Caco-2 (cell line): Measurements from ENCODE around the gene NADK. TPM values are rescaled to one million over a fixed set of nuclear protein-coding genes. Genes with fewer than 3 reads are reported as not detected.
A peak's percentile ranks its signal among the peaks of the same experiment; 100 is the strongest.
"Not testable (repeated sequence)": the region's sequence is repeated elsewhere in the genome, so short reads cannot be mapped to it uniquely, and the experiment has no call there.

Experiments
- BruUV-seq: library from RNA; stranded (reverse); fragments of 400-500 nt; replicated peaks from 2 replicates; lab custom pipeline; 2021; lab: Mats Ljungman, UMichigan
- CTCF ChIA-PET: fragments of 300-600 bp; sonication (Branson Sonifier 250); formaldehyde crosslinking; loops from one replicate; lab custom pipeline; 2022; ENCODE audit warnings: antibody characterized with exemption; lab: Charles Lee
- POLR2A ChIA-PET: fragments of 300-600 bp; sonication (Branson Sonifier 250); formaldehyde crosslinking; loops from one replicate; lab custom pipeline; 2022; ENCODE audit warnings: antibody characterized with exemption; lab: Charles Lee
- DNase-seq, 2 experiments: peaks; one replicate each; pipeline versions ENCODE4 v3.0.0 to v3.0.0-alpha.2; 2020 to 2022
- H3K27me3 ChIP-seq: replicated peaks from 2 replicates; pipeline ENCODE4 v1.6.0; 2011; ENCODE audit warnings: low read length; ENCODE audit not compliant: control insufficient read depth, insufficient read depth
- H3K36me3 ChIP-seq: 2 replicates; pipeline ENCODE4 v1.5.1; 2011; ENCODE audit warnings: low read length; ENCODE audit not compliant: control insufficient read depth, insufficient read depth
- H3K4me1 ChIP-seq: fragments of 250-450 bp; sonication (Bioruptor Pico); 2 replicates; pipeline ENCODE4 v1.5.1; 2020; ENCODE audit warnings: mild to moderate bottlenecking
- H3K4me3 ChIP-seq: 2 replicates; pipeline ENCODE4 v1.5.1; 2011; ENCODE audit warnings: low read depth, mild to moderate bottlenecking, control low read depth, low read length
- H3K9me3 ChIP-seq: fragments of 250-450 bp; sonication (Bioruptor Pico); 2 replicates; pipeline ENCODE4 v1.5.1; 2020; ENCODE audit warnings: mild to moderate bottlenecking, moderate library complexity
- H3K27ac Mint-ChIP-seq: one replicate; pipeline ENCODE4 v1.8.0; 2022; ENCODE audit warnings: mixed read lengths; ENCODE audit not compliant: unreplicated experiment
- H3K27me3 Mint-ChIP-seq: one replicate; pipeline ENCODE4 v1.8.0; 2022; ENCODE audit warnings: mixed read lengths; ENCODE audit not compliant: insufficient read depth, unreplicated experiment
- H3K36me3 Mint-ChIP-seq: one replicate; pipeline ENCODE4 v1.8.0; 2022; ENCODE audit warnings: mild to moderate bottlenecking, mixed read lengths; ENCODE audit not compliant: insufficient read depth, unreplicated experiment
- H3K4me1 Mint-ChIP-seq: one replicate; pipeline ENCODE4 v1.8.0; 2022; ENCODE audit warnings: low read depth, mixed read lengths; ENCODE audit not compliant: unreplicated experiment
- H3K4me3 Mint-ChIP-seq: one replicate; pipeline ENCODE4 v1.8.0; 2022; ENCODE audit warnings: mild to moderate bottlenecking, moderate library complexity, mixed read lengths; ENCODE audit not compliant: unreplicated experiment
- H3K9me3 Mint-ChIP-seq: one replicate; pipeline ENCODE4 v1.8.0; 2022; ENCODE audit warnings: mixed read lengths; ENCODE audit not compliant: unreplicated experiment
- CTCF ChIP-seq, 2 experiments: fragments of 200-600 bp in 1 of 2; IDR thresholded peaks; 1 replicate in 1 of 2; 2 replicates in 1 of 2; pipeline versions ENCODE4 v1.5.1 to v1.8.0; 2011 to 2022; ENCODE audit warnings: antibody characterized with exemption in 1 of 2, control low read depth in 1 of 2, inconsistent platforms in 1 of 2, low read depth in 1 of 2, low read length in 1 of 2, mild to moderate bottlenecking in 1 of 2, moderate library complexity in 1 of 2; ENCODE audit not compliant: insufficient read depth in 1 of 2, severe bottlenecking in 1 of 2, unreplicated experiment in 1 of 2
- intact Hi-C: fragments of 100-400 bp; cut with micrococcal nuclease; formaldehyde crosslinking; loops from one replicate; pipeline ENCODE4 v1.10.0; 2022; ENCODE audit not compliant: unreplicated experiment
- total RNA-seq: library from RNA; stranded (reverse); gene quantifications from 2 replicates; pipeline ENCODE4 v1.2.3, GENCODE V29; 2022

Gene NADK
- total RNA-seq, 1 experiment from 2014 or later: 85.8 TPM

GRCh38 chr1:1748686-1749321 is 29.5 kb downstream of the NADK start:
- no peaks in the 10 kb centered on the region for H3K27me3 Mint-ChIP-seq
- H3K4me3 ChIP-seq: no peak overlapping the region
- BruUV-seq: no TSS peak
- H3K36me3 ChIP-seq: no peaks in the 10 kb centered on the region
- peaks cover 13% of the 10 kb centered on the region for H3K36me3 Mint-ChIP-seq
- no peak overlapping the region for H3K4me3 Mint-ChIP-seq
- CTCF ChIA-PET: no interaction called here
- intact Hi-C loops: no loop called here
- H3K27me3 ChIP-seq: no peaks in the 10 kb centered on the region
- H3K9me3 ChIP-seq: no peaks in the 10 kb centered on the region
- no peaks in the 10 kb centered on the region for H3K4me1 ChIP-seq
- no peaks in the 10 kb centered on the region for H3K4me1 Mint-ChIP-seq
- DNase-seq: no peak
- H3K9me3 Mint-ChIP-seq: no peaks in the 10 kb centered on the region
- no peak overlapping the region for H3K27ac Mint-ChIP-seq
- POLR2A ChIA-PET: no interaction called here
- TF ChIP-seq CTCF (IDR thresholded peaks at IDR 0.05; ENCODE audit: insufficient read depth in 1 of 2, low read depth in 1 of 2, low read length in 1 of 2, severe bottlenecking in 1 of 2, unreplicated experiment in 1 of 2): no peak

DNA sequence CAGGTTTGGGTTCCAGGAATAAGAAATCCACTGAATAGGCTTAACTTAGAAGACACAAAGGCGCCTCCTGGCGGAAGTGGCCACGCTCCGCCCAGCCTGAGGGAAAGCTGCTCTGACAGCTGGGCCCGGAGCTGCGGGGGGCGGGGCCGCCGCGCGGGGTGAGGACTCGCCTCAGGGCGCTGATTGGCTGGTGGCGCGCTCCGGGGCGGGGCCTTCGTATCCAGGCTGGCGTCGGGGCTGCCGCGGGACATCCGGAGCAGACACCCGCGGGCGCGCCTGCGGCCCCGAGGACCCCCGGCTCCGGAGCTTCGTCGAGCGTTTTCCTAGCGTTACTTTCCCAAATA is 31.7 kb downstream of the NADK start:
- H3K4me1 Mint-ChIP-seq, H3K4me1 ChIP-seq, H3K9me3 Mint-ChIP-seq, POLR2A ChIA-PET, intact Hi-C loops, H3K27me3 Mint-ChIP-seq, H3K36me3 ChIP-seq, H3K9me3 ChIP-seq, DNase-seq, BruUV-seq, H3K27ac Mint-ChIP-seq, H3K27me3 ChIP-seq: not testable (repeated sequence)
- CTCF ChIA-PET: interaction anchor here (0.6 kb wide), 1 partner anchor 63 kb away, joined by 3 read pairs; no protein-coding TSS in a partner anchor
- Mint-ChIP-seq H3K36me3 (peaks cover 13% of the 10 kb centered on the region), H3K4me3 (peak overlapping the region; percentile 67)
- H3K4me3 ChIP-seq: peak overlapping the region; percentile 40

GRCh38 chr1:1745651-1746565 is 32.4 kb downstream of the NADK start:
- Mint-ChIP-seq H3K27ac (peak overlapping the region; percentile 85), H3K4me3 (peak overlapping the region; percentile 67), H3K36me3 (peaks cover 14% of the 10 kb centered on the region)
- H3K36me3 ChIP-seq, H3K4me1 Mint-ChIP-seq, H3K27me3 ChIP-seq, H3K27me3 Mint-ChIP-seq, H3K9me3 Mint-ChIP-seq, POLR2A ChIA-PET, H3K9me3 ChIP-seq, intact Hi-C loops, CTCF ChIA-PET, H3K4me1 ChIP-seq: not testable (repeated sequence)
- DNase-seq: peak; percentile 87 to 95
- BruUV-seq: TSS peak; percentile 64
- H3K4me3 ChIP-seq: peak overlapping the region; percentile 40

- H3K36me3 ChIP-seq, CTCF ChIA-PET, H3K9me3 Mint-ChIP-seq, H3K4me3 Mint-ChIP-seq, POLR2A ChIA-PET, BruUV-seq, H3K27me3 ChIP-seq, intact Hi-C loops, DNase-seq, H3K9me3 ChIP-seq, H3K4me1 ChIP-seq, H3K27me3 Mint-ChIP-seq, H3K4me1 Mint-ChIP-seq, H3K4me3 ChIP-seq, H3K27ac Mint-ChIP-seq: not testable (repeated sequence)
- peaks cover 19% of the 10 kb centered on the region for H3K36me3 Mint-ChIP-seq
These were observed 35.7 kb downstream of the NADK start for GRCh38 chr1:1742529-1742928.

GRCh38 chr1:1741013-1741412 is 37.3 kb downstream of the NADK start:
- H3K9me3 Mint-ChIP-seq, CTCF ChIA-PET, H3K27me3 Mint-ChIP-seq, H3K4me1 Mint-ChIP-seq, intact Hi-C loops, DNase-seq, H3K4me3 ChIP-seq, BruUV-seq, H3K4me3 Mint-ChIP-seq, H3K36me3 ChIP-seq, POLR2A ChIA-PET, H3K27me3 ChIP-seq, H3K9me3 ChIP-seq, H3K27ac Mint-ChIP-seq, H3K4me1 ChIP-seq: not testable (repeated sequence)
- peaks cover 18% of the 10 kb centered on the region for H3K36me3 Mint-ChIP-seq

DNA sequence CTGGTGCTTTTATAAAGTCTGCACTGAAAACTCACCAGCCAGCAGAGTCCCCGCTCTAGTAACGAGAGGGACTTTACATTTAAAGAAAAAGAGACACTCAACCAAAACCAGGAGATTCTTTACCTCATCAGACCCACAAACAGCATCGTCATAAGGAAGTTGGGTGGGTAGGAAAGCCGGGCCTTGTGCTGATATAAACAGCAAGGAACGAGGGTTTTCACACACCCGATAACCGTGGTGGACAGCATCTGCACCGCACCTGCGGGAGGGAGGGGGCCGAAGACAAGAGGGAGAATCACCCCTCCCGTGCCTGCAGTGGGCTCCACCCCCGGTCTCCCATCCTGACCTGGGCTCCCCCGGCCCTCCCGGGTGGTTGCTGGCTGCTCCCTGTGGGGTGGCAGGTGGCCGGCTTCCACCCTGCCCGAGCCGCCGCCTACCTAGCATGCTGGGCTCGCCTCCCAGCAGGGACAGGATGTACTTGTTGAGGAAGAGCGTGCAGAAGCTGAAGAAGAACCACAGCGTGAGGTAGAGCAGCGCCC is 39.4 kb downstream of the NADK start:
- POLR2A ChIA-PET, H3K4me3 ChIP-seq, H3K27me3 Mint-ChIP-seq, DNase-seq, intact Hi-C loops, H3K4me1 Mint-ChIP-seq, H3K27me3 ChIP-seq, H3K4me1 ChIP-seq, H3K27ac Mint-ChIP-seq, CTCF ChIA-PET, H3K9me3 ChIP-seq, H3K36me3 ChIP-seq, H3K9me3 Mint-ChIP-seq, BruUV-seq, H3K4me3 Mint-ChIP-seq: not testable (repeated sequence)
- H3K36me3 Mint-ChIP-seq: peaks cover 16% of the 10 kb centered on the region
